Glutamatergic neuron (in vitro differentiated cells): ENCODE data around the gene PTGR1. TPM values are rescaled to one million over a fixed set of nuclear protein-coding genes. Genes with fewer than 3 reads are reported as not detected.
"Not testable (repeated sequence)": the region's sequence is repeated elsewhere in the genome, so short reads cannot be mapped to it uniquely, and the experiment has no call there.

Experiments
- DNase-seq: peaks from one replicate; pipeline ENCODE4 v3.0.0; 2022
- H3K27ac Mint-ChIP-seq: one replicate; pipeline ENCODE4 v1.8.0; 2020; ENCODE audit warnings: mild to moderate bottlenecking, mixed read lengths, inconsistent platforms; ENCODE audit not compliant: unreplicated experiment
- H3K27me3 Mint-ChIP-seq: one replicate; pipeline ENCODE4 v1.8.0; 2020; ENCODE audit warnings: mild to moderate bottlenecking, moderate library complexity, mixed read lengths, inconsistent platforms; ENCODE audit not compliant: unreplicated experiment
- H3K36me3 Mint-ChIP-seq: one replicate; pipeline ENCODE4 v1.8.0; 2020; ENCODE audit warnings: mild to moderate bottlenecking, mixed read lengths, inconsistent platforms; ENCODE audit not compliant: unreplicated experiment
- H3K4me1 Mint-ChIP-seq: one replicate; pipeline ENCODE4 v1.8.0; 2020; ENCODE audit warnings: mild to moderate bottlenecking, low read depth, mixed read lengths, inconsistent platforms; ENCODE audit not compliant: unreplicated experiment
- H3K4me3 Mint-ChIP-seq: one replicate; pipeline ENCODE4 v1.8.0; 2020; ENCODE audit warnings: mild to moderate bottlenecking, mixed read lengths, inconsistent platforms; ENCODE audit not compliant: unreplicated experiment
- H3K9me3 Mint-ChIP-seq: one replicate; pipeline ENCODE4 v1.8.0; 2020; ENCODE audit warnings: mild to moderate bottlenecking, moderate library complexity, mixed read lengths, inconsistent platforms; ENCODE audit not compliant: unreplicated experiment
- CTCF ChIP-seq: fragments of 200-600 bp; sonication (generic); IDR thresholded peaks from one replicate; pipeline ENCODE4 v1.5.0; 2021; ENCODE audit not compliant: partially characterized antibody, unreplicated experiment
- total RNA-seq: library from RNA; stranded (reverse); fragmentation: NEBNext Ultra II Directional; extraction: Animal tissue kit (Norgen Biotek cat#: 25700); gene quantifications from one replicate; pipeline ENCODE4 v1.2.1, GENCODE V29; 2021; ENCODE audit not compliant: unreplicated experiment

PTGR1 gene
- total RNA-seq, 1 donor from 2014 or later = 23.4 TPM

GRCh38 chr9:111627260-111627963 lies 28.0 kb upstream of the PTGR1 start:
- peaks cover 8% of the 10 kb centered on the region for H3K27me3 Mint-ChIP-seq
- DNase-seq = no peak
- no peaks in the 10 kb centered on the region for H3K36me3 Mint-ChIP-seq
- H3K4me1 Mint-ChIP-seq = peaks cover 5% of the 10 kb centered on the region
- H3K4me3 Mint-ChIP-seq = no peak overlapping the region
- TF ChIP-seq CTCF = no peak
- H3K9me3 Mint-ChIP-seq = peaks cover 13% of the 10 kb centered on the region
- no peak overlapping the region for H3K27ac Mint-ChIP-seq

GRCh38 chr9:111622626-111623025 lies 23.2 kb upstream of the PTGR1 start:
- Mint-ChIP-seq H3K9me3 (no peaks in the 10 kb centered on the region), H3K27ac (no peak overlapping the region), H3K4me1 (no peaks in the 10 kb centered on the region), H3K36me3 (no peaks in the 10 kb centered on the region), H3K27me3 (peaks cover 2% of the 10 kb centered on the region), H3K4me3 (no peak overlapping the region)
- no peak for TF ChIP-seq CTCF
- DNase-seq = no peak

GRCh38 chr9:111621895-111622480 lies 22.5 kb upstream of the PTGR1 start:
- H3K27ac Mint-ChIP-seq = no peak overlapping the region

GRCh38 chr9:111617349-111617748 lies 17.9 kb upstream of the PTGR1 start:
- H3K27ac Mint-ChIP-seq, H3K4me1 Mint-ChIP-seq, DNase-seq, H3K9me3 Mint-ChIP-seq, H3K4me3 Mint-ChIP-seq, H3K36me3 Mint-ChIP-seq, H3K27me3 Mint-ChIP-seq: not testable (repeated sequence)

More at GRCh38 chr9:111621895-111622480, 22.5 kb upstream of the PTGR1 start:
- no peak overlapping the region for H3K4me3 Mint-ChIP-seq
- no peaks in the 10 kb centered on the region for H3K36me3 Mint-ChIP-seq
- DNase-seq = peak; percentile 43
- no peaks in the 10 kb centered on the region for H3K9me3 Mint-ChIP-seq
- no peaks in the 10 kb centered on the region for H3K4me1 Mint-ChIP-seq
- peaks cover 2% of the 10 kb centered on the region for H3K27me3 Mint-ChIP-seq
- peak; percentile 85 for TF ChIP-seq CTCF

- Mint-ChIP-seq H3K9me3 (peaks cover 2% of the 10 kb centered on the region), H3K27me3 (peaks cover 2% of the 10 kb centered on the region), H3K27ac (peak overlapping the region; percentile 29), H3K36me3 (no peaks in the 10 kb centered on the region), H3K4me1 (no peaks in the 10 kb centered on the region), H3K4me3 (no peak overlapping the region)
- TF ChIP-seq CTCF = no peak
- DNase-seq = no peak
These were observed 16.5 kb upstream of the PTGR1 start for GRCh38 chr9:111615928-111616327.
